Left renal cortex interstitium (tissue), 4 donors: ENCODE measurements around the gene DCAF12. TPM values are rescaled to one million over a fixed set of nuclear protein-coding genes. Genes with fewer than 3 reads are reported as not detected.
"Not testable (repeated sequence)": the region's sequence is repeated elsewhere in the genome, so short reads cannot be mapped to it uniquely, and the experiment has no call there.

Source experiments
- DNase-seq, 4 donors: peaks; one replicate each; pipeline ENCODE4 v3.0.0-alpha.2; 2013; ENCODE audit warnings: low read depth in 4 of 4, low spot score in 2 of 4, missing footprints in 1 of 4
- polyA plus RNA-seq, 4 donors: library from polyadenylated mRNA; unstranded; fragments of 120-200 nt; gene quantifications; one replicate each; pipeline ENCODE4 v1.2.1, GENCODE V29; 2013; ENCODE audit not compliant: insufficient read length in 4 of 4

DCAF12 gene
- polyA plus RNA-seq, 4 donors, result 59.2 to 60.8 (median 60.5) TPM

- no peak for DNase-seq
Measured at GRCh38 chr9:34072410-34072809, 54.1 kb downstream of the DCAF12 start.

GRCh38 chr9:34070606-34071324, 55.7 kb downstream of the DCAF12 start:
- DNase-seq, result no peak

GRCh38 chr9:34069831-34070230, 56.7 kb downstream of the DCAF12 start:
- no peak for DNase-seq

- no peak for DNase-seq
Measured at GRCh38 chr9:34065541-34065940, 61.0 kb downstream of the DCAF12 start.

GRCh38 chr9:34059954-34060353, 66.5 kb downstream of the DCAF12 start:
- DNase-seq, result no peak

- no peak for DNase-seq
Measured at GRCh38 chr9:34059281-34059680, 67.2 kb downstream of the DCAF12 start.

- DNase-seq, result no peak
Measured at GRCh38 chr9:34049630-34050384, 76.7 kb downstream of the DCAF12 start.

- peak; percentile 97 to 100 (median 100) for DNase-seq
Measured at GRCh38 chr9:34048727-34049629, 77.5 kb downstream of the DCAF12 start, which contains the start of gene UBAP2. UBAP2 (minus strand) TSS chr9:34048887; CDS start chr9:34017148, 31,739 bp downstream.

GRCh38 chr9:34047864-34048726, 78.4 kb downstream of the DCAF12 start:
- DNase-seq, result no peak

- DNase-seq, result no peak
Measured at GRCh38 chr9:34046784-34047379, 79.6 kb downstream of the DCAF12 start.

- DNase-seq, result no peak
Measured at GRCh38 chr9:34045903-34046302, 80.6 kb downstream of the DCAF12 start.

GRCh38 chr9:34042074-34042473, 84.4 kb downstream of the DCAF12 start:
- not testable (repeated sequence) for DNase-seq

- not testable (repeated sequence) for DNase-seq
Measured at GRCh38 chr9:34038851-34039250, 87.6 kb downstream of the DCAF12 start.

GRCh38 chr9:34037626-34038025, 88.9 kb downstream of the DCAF12 start:
- no peak for DNase-seq

- no peak for DNase-seq
Measured at GRCh38 chr9:34036625-34037024, 89.9 kb downstream of the DCAF12 start.
